ENCODE measurements around the gene ZBTB21.

The ZBTB21 gene

GRCh38 chr21:41942457-41942856 lies 67.7 kb downstream of the ZBTB21 start:
- DNase-seq (ENCODE audit: insufficient read length, low spot score) = no peak
- no peak for TF ChIP-seq CTCF (IDR thresholded peaks at IDR 0.05; ENCODE audit: insufficient read depth, missing control alignments)
- no peak for FAIRE-seq

- DNase-seq (ENCODE audit: insufficient read length, low spot score) (no peak), FAIRE-seq (no peak)
- TF ChIP-seq CTCF (IDR thresholded peaks at IDR 0.05; ENCODE audit: insufficient read depth, missing control alignments) = no peak
These were observed 68.2 kb downstream of the ZBTB21 start for GRCh38 chr21:41941941-41942340.

- DNase-seq (ENCODE audit: insufficient read length, low spot score) (no peak), FAIRE-seq (no peak)
- no peak for TF ChIP-seq CTCF (IDR thresholded peaks at IDR 0.05; ENCODE audit: insufficient read depth, missing control alignments)
These were observed 69.7 kb downstream of the ZBTB21 start for GRCh38 chr21:41940431-41940830.

GRCh38 chr21:41939391-41939790 lies 70.8 kb downstream of the ZBTB21 start:
- no peak for DNase-seq (ENCODE audit: insufficient read length, low spot score)

More at GRCh38 chr21:41939391-41939790, 70.8 kb downstream of the ZBTB21 start:
- TF ChIP-seq CTCF (IDR thresholded peaks at IDR 0.05; ENCODE audit: insufficient read depth, missing control alignments) = no peak
- no peak for FAIRE-seq

Data from D721Med (cell line).